ENCODE results near the gene RSPH6A.

The RSPH6A gene

GRCh38 chr19:45825263-45825605 lies 10.1 kb upstream of the RSPH6A start:
- no peak for DNase-seq (ENCODE audit: low spot score)

GRCh38 chr19:45824531-45825262 lies 9.6 kb upstream of the RSPH6A start:
- DNase-seq (ENCODE audit: low spot score): no peak

DNA sequence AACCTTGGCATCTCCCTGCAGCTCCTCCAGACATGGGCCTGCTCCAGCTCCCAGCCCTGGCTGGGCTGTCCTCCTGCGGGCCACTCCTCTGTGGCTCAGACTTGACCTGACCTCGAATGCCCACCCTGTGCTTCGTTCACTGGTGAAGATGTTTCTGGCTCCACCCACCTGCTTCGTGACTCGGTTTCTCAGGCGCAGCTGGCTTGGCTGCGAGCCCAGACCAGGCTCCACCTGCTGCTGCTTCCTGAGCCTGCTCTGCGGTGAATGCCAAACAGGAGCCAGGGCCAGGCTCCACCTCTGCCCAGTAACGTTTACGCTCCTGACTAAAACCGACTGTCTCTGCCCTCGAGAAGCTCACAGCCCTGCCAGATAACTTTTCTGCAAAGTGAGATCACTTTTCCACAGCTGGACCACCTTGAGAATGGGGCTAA lies 8.9 kb upstream of the RSPH6A start:
- no peak for DNase-seq (ENCODE audit: low spot score)

DNA sequence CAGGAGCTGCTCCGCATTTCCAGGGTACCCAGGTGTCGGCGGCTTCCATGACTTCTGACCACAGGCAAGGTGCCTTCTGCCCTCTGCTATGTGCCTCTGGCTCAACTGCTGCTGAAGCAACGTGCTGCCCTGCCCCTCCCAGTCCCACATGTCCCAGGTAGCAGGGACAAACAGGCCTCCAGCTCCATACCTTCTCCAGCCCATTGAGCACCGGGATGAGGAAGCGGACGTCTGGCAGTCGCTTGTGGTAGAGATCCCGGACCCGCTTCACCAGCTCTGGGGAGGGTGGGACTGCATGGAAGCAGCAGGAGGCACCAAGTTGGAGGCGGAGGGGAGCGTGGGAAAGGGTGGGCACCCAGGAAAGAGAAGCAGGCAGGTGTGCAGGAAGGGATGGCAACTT lies 8.1 kb upstream of the RSPH6A start:
- DNase-seq (ENCODE audit: low spot score): no peak

DNA sequence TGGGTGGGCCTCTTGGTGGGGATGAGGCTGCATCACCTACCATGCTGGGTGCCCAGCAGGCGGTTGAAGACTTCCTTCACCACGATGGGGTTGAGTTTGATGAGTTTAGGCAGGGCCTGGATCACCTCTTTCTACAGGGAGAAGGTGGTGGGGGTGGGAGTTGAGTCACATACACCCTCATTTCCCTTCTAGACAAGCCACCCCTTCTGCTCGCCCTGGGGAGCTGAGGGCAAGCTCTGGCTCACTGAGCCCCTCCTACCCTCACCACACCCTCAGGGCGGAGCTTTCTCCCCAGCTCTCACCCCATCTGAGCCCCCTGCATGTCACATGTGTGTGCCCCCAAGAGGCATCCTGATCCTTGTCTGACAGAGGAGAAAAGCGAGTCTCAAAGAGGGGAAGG lies 7.6 kb upstream of the RSPH6A start:
- no peak for DNase-seq (ENCODE audit: low spot score)

- DNase-seq (ENCODE audit: low spot score): no peak
Measured at GRCh38 chr19:45821570-45821969, 6.5 kb upstream of the RSPH6A start.

- no peak for DNase-seq (ENCODE audit: low spot score)
Measured at GRCh38 chr19:45821103-45821521, 6.0 kb upstream of the RSPH6A start.

DNA sequence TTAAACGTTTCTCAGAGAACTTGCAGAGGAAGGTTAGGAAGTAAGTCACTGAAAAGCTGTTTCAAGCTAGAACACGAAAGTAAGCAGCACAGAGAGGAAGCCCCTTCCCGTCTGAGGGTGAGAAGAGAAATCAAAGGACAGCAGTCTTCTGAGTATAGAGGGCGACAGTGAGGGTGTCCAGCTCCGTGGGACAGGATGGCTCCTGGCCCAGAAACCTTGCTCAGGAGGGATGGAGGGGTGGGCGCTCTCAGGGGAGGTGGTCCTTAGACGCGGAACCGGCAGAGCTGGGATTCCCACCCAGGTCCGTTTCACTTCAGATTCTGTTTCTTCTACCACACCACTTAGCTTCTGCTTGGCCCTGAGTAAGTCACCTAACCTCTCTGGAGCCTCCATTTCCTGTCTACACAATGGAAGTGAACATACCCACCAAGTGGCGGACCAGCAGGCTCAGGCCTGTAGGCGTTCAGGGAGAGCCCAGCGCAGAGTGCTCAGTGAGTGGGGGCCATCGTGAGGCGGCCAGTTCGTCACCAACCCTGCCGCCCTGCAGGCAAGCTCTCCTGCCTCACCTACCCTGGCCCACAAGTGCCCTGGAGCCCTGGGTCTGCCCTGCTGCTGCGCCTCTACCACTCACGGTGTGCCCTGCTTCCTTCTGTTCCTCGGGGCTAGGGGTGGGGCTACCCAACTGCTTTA lies 5.5 kb upstream of the RSPH6A start:
- no peak for DNase-seq (ENCODE audit: low spot score)

GRCh38 chr19:45819769-45820168 lies 4.7 kb upstream of the RSPH6A start:
- DNase-seq (ENCODE audit: low spot score): no peak

GRCh38 chr19:45817725-45818301 lies 2.7 kb upstream of the RSPH6A start:
- DNase-seq (ENCODE audit: low spot score): no peak

GRCh38 chr19:45817010-45817724 lies 2.1 kb upstream of the RSPH6A start:
- peak; percentile 94 for DNase-seq (ENCODE audit: low spot score)

DNA sequence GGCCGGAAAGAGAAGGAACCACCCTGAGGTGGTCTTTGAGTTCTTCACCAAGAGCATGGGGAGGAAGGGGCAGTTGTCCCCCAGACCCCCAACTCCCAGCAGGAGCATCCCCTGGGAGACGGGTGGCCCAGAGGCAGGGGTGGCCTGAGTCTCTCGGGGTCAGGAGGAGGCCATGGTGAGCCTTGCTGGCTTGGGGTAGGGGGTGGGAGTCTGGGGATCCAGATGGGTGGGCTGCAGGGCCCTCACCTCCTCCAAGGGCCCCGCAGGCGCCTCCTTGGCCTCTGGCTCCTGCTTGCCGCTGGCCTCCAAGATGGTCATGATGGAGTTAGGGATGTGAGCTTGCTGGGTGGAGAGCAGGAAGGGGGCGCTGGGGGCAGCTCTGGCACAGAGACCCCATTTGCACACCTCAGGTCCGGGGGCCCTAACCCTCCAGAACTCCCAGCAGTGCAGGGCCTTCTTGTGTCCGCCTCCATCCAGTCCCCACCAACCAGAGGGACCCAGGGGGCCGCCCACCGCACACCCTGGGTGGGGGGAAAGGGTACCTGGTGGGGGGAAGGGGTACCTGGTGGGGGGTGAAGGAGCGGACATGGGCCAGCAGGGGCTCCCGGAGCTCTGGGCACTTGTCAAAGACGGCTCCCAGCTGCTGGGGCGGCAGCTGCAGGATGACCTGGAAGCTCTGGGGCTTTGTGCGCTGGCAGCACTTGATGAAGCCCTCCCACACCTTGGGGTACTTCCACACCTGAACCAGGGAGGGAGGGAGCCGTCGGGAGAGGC lies 1.3 kb upstream of the RSPH6A start:
- no peak for DNase-seq (ENCODE audit: low spot score)

DNA sequence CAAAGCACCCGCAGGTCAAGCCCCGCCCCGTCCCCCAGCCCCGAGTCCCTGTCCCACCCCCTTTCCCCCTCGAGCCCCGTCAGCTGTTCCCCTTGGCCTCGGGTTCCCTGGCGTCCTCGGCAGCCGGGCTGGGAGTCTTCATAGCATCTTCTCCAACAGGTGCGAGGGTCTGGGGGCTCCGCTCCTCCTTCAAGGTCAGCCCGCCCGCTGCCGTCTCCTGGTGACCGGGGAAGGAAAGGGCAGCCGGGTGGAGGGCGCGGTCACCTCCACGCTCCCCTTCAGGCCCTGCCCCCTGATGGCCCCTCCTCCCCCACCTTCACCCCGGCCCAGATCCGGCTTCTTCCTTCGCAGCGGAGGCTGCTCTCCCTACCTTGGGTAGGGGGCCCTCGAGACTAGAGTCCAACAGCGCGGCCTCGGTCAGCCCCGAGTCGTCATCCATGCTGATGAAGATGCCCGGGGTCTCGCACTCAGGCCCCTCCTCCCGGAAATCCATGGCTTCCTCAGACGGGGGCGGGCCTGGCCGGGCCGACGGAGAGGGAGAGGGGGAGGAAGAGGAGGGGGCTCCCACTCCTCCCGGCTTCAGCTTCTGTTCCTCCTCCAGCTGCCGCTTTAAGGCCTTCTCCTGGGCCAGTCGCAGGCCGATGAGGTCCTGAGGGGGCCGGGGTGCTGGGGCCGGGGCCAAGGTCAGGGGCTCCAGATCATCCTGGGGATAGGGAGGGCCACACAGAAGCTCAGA lies 541 bp upstream of the RSPH6A start:
- no peak for DNase-seq (ENCODE audit: low spot score)

GRCh38 chr19:45814166-45814780 lies 835 bp downstream of the RSPH6A start:
- no peak for DNase-seq (ENCODE audit: low spot score)

DNA sequence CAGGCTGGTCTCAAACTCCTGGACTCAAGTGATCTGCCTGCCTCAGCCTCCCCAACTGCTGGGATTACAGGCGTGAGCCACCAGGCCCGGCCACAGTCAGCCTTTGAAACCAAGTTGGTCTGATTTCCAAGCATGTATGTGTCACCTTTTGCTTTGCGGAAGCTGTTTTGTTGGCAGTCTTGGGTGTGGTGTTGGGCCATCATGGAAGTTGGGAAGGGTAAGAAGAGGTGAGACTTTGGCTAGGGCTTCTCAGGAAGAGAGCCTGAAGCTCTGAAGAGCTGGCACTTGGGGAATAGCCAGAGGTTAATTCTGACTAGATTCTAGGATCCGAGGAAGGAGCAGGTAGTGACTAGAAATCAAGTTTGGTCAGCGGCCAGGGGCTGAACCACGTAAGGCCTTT lies 2.8 kb downstream of the RSPH6A start:
- DNase-seq (ENCODE audit: low spot score): no peak

GRCh38 chr19:45809643-45810159 lies 5.4 kb downstream of the RSPH6A start:
- DNase-seq (ENCODE audit: low spot score): peak; percentile 40

GRCh38 chr19:45805719-45806118 lies 9.4 kb downstream of the RSPH6A start:
- DNase-seq (ENCODE audit: low spot score): no peak

DNA sequence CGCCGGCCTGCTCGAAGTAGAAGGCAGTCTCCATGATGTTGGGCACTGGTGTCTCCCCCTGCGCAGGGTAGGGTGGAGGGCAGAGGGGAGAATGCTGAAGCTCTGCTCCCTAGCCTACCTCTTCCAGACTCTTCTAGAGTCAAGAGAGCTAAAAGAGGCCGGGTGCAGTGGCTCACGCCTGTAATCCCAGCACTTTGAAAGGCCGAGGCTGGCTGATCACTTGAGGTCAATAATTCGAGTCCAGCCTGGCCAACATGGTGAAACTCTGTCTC lies 10.2 kb downstream of the RSPH6A start:
- DNase-seq (ENCODE audit: low spot score): no peak

GRCh38 chr19:45804140-45804958 lies 10.8 kb downstream of the RSPH6A start:
- DNase-seq (ENCODE audit: low spot score): no peak

- no peak for DNase-seq (ENCODE audit: low spot score)
Measured at GRCh38 chr19:45801603-45802175, 13.4 kb downstream of the RSPH6A start.
